ENCODE data around the gene APH1A. TPM values are rescaled to one million over a fixed set of nuclear protein-coding genes. Genes with fewer than 3 reads are reported as not detected.

APH1A gene
- 94.8 and 109 TPM in 2 replicates for total RNA-seq

GRCh38 chr1:150268705-150269403 is at the start of gene APH1A:
Gene APH1A (minus strand): TSS chr1:150269016. CDS start chr1:150268810, 206 bp downstream.

GRCh38 chr1:150293433-150294253 is 24.8 kb upstream of the APH1A start, which contains the start of gene MRPS21:
Gene MRPS21 (plus strand): TSS chr1:150293861. CDS start chr1:150294367, 506 bp downstream.

GRCh38 chr1:150281758-150282557 is 13.1 kb upstream of the APH1A start, which contains the start of gene CIART:
Gene CIART (plus strand): TSS chr1:150282554. CDS start chr1:150283268, 714 bp downstream.

GRCh38 chr1:150257624-150258585 is 10.9 kb downstream of the APH1A start, which contains the start of gene CA14:
Gene CA14 (plus strand): TSS chr1:150257774. CDS start chr1:150258129, 355 bp downstream.

GRCh38 chr1:150235852-150236613 is 32.8 kb downstream of the APH1A start, which contains the start of gene ANP32E:
Gene ANP32E (minus strand): TSS chr1:150236112. CDS start chr1:150235786, 326 bp downstream.

Small RNAs within 50 kb of the gene (small RNA-seq; reads per million reads assigned to genes)
- gene RNU2-17P = 6.2 reads per million, percentile 93 among the genes with 10 or more reads in this experiment

Other genes starting within 250 kb of the APH1A start
- gene VPS45, start 201.2 kb downstream of the APH1A start, total RNA-seq = 29.7 and 32.3 TPM in 2 replicates
- 33.2 and 40.8 TPM in 2 replicates for gene PLEKHO1, start 119.1 kb downstream of the APH1A start, total RNA-seq
- gene ANP32E, start 32.9 kb downstream of the APH1A start, total RNA-seq = 17.6 and 22.3 TPM in 2 replicates
- gene CA14, start 11.2 kb downstream of the APH1A start, total RNA-seq = not detected in 2 replicates
- 6.1 and 9.9 TPM in 2 replicates for gene C1orf54, start 3.8 kb upstream of the APH1A start, total RNA-seq
- gene CIART, start 13.5 kb upstream of the APH1A start, total RNA-seq = 1.2 and 2.2 TPM in 2 replicates
- 34.4 and 42.6 TPM in 2 replicates for gene MRPS21, start 24.8 kb upstream of the APH1A start, total RNA-seq
- gene PRPF3, start 52.5 kb upstream of the APH1A start, total RNA-seq = 34.2 and 49.1 TPM in 2 replicates
- 8.8 and 11.9 TPM in 2 replicates for gene RPRD2, start 95.1 kb upstream of the APH1A start, total RNA-seq
- 22.3 and 26.1 TPM in 2 replicates for gene TARS2, start 218.4 kb upstream of the APH1A start, total RNA-seq
- 23.9 and 26.8 TPM in 2 replicates for gene ECM1, start 239.1 kb upstream of the APH1A start, total RNA-seq
- gene FALEC, start 246.7 kb upstream of the APH1A start, total RNA-seq = not detected in 2 replicates

Data from subcutaneous preadipocyte (primary cell).